Germinal center (tissue), 1 donor: Measurements from ENCODE around the gene DQX1.
"Not testable (repeated sequence)": the region's sequence is repeated elsewhere in the genome, so short reads cannot be mapped to it uniquely, and the experiment has no call there.

Experiments used
- DNase-seq: peaks from one replicate; pipeline ENCODE4 v3.0.0; 2012; ENCODE audit warnings: mixed read lengths, low spot score

Gene DQX1

DNA sequence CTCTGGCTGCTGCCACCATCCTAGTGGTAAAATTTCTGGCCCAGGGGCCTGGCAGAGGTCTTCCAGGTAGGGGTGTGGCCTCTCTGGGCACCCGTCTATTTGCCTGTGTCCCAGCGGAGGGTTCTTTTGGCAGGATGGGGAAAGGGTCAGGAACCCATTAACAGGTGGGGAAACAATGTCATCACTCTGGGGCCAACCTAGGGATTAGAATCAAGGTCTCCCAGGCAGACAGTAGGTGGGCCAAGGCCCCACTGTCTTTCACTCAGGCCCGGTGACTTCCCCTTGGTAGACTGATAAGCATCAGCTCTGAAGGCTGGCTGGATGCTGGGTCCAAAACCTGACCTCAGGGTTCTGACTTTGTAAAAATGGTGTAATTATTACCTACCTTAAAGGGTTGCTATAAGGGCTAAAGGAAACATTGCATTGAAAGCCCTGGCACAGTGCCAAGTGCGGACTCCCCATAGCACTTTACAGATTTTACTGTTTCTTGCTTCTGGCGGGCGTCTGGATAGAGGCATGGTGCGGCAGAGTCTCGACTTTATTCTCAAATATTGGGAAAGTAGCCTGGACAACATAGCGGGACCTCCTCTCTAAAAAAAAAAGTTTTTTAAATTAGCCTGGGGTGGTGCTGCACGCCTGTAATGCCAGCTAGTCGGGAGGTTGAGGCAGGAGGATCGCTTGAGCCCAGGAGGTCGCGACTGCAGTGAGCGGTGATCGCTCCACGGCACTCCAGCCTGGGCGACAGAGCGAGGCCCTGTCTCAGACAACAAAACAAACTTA is 28.8 kb downstream of the DQX1 start:
- DNase-seq: no peak

GRCh38 chr2:74495440-74495839 is 30.6 kb downstream of the DQX1 start:
- no peak for DNase-seq

- DNase-seq: no peak
Observed at GRCh38 chr2:74493546-74493945, 32.5 kb downstream of the DQX1 start.

GRCh38 chr2:74491648-74492544 is 34.1 kb downstream of the DQX1 start:
- no peak for DNase-seq

DNA sequence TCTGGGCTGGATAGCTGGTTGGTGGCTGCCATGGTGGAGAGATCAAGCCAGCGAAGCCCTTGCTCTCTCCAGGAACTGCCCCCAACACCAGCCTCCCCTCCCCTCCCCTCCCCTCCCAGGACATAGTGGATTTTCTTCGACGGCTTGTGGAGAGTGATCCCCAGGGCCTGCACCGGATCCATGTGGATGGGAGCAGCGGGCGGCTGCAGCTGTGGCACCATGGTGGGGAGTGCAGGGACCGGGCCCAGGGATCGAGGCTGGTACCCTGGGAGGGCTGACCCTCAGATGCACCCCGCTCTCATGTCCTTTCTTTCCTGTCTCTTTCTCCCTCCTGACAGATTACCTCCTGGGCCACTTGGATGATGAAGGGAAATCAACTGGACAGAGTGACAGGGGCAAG is 36.1 kb downstream of the DQX1 start:
- DNase-seq: no peak

DNA sequence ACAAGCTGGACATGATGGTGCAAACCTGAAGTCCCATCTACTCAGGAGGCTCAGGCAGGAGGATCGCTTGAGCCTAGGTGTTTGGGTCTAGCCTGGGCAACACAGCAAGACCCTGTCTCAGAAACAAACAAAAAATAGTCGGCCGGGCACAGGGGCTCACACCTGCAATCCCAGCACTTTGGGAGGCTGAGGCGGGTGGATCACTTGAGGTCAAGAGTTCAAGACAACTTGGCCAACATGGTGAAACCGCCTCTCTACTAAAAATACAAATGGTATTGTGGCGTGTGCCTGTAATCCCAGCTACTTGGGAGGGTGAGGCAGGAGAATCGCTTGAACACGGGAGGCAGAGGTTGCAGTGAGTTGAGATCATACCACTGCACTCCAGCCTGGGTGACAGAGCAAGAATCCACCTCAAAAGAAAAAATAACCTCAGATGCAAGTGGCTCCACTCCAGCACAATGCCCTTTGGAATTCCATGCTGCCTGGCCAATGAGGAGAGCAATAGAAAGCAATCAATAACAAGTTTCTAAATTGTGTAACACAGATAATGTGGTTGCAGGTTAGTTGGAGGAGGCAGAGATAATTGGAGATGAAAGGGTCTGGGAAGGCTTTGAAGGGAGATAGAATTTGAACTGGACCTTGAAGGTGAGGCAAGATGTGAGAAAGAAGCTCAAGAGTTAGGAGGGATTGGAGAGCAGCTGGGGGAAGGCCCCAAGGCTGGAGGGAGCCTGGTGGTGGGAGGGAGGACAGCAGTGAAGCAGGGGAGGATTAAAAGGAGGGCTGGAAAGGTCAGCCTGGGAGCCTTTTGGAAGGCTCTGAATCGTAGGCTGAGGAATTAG is 37.2 kb downstream of the DQX1 start:
- DNase-seq: no peak

- DNase-seq: no peak
Observed at GRCh38 chr2:74486141-74486540, 39.9 kb downstream of the DQX1 start.

DNA sequence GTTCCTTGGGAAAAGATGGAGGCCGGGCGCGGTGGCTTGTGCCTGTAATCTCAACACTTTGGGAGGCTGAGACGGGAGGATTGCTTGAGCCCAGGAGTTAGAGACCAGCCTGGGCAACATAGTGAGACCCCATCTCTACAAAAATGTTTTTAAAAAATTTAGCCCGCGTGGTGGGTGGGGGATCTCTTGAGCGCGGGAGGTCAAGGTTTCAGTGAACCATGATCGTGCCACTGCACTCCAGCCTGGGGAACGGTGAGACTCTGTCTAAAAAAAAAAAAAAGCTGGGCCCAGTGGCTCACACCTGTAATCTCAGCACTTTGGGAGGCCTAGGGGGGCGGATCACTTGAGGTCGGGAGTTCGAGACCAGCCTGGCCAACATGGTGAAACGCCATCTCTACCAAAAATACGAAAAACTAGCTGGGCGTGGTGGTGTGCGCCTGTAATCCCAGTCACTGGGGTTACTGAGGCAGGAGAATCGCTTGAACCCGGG is 42.3 kb downstream of the DQX1 start:
- not testable (repeated sequence) for DNase-seq

- DNase-seq: peak; percentile 89
Observed at GRCh38 chr2:74482801-74483674, 43.0 kb downstream of the DQX1 start, which contains the start of the genes CCDC142 and TTC31. CCDC142 (minus strand) TSS chr2:74482998; CDS start chr2:74482837, 161 bp downstream. TTC31 (plus strand) TSS chr2:74483081; CDS start chr2:74483096, 15 bp downstream.

- peak; percentile 63 for DNase-seq
Observed at GRCh38 chr2:74481961-74482800, 43.9 kb downstream of the DQX1 start.

- no peak for DNase-seq
Observed at GRCh38 chr2:74481431-74481830, 44.6 kb downstream of the DQX1 start.

DNA sequence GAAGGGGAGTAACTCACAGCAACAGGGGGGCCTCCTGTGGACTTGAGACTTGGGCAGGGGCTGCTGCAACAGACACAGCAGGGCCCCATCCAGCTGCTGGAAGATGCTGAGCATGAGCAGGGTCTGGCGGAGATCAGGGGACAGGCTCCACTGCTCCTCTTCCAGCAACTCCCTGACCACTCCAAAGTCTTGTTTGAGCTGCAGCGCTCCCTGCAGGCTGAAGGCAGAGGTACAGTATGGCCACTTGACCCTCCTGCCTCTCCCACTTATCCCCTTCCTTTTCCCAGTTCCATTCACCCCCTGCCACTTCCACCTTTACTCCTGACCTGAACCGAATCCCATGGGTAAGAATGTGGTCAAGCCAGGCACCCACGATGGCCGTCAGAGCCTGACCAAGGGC is 51.1 kb downstream of the DQX1 start:
- DNase-seq: no peak

DNA sequence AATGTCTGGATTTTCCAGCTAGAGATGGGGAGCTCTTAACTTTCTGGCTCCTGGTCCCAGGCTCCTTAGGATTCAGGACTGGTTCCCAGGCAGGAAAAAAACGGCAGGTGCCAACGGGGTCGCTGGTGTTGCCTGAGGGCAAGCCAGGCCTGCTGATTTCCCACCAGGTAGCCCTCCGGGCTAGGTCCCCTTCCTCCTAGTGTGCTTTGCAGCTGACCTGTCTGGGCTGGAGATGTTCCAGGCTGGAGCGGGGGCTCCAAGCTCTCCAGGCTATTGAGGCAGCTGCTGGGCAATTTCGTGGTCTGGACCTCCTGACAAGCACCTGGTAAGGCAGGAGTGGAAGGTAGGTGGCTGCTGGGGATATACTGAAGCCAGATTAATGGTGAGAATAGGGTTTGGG is 51.5 kb downstream of the DQX1 start:
- DNase-seq: no peak

DNA sequence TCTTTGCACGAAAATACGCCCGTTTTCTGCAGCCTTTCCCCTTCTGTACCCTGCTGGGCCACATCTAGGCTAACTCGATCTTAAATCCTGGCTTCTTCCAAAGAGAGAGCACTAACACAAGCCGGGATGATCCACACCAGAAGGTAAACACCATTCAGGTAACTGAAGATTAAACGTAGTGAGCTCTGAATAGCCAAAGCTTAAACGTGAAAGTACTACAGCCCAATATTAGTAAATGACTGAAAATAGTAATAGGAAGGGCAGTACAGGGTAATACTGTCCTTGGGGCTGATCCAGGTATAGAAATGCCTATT is 53.1 kb downstream of the DQX1 start:
- no peak for DNase-seq

GRCh38 chr2:74472086-74472944 is 53.7 kb downstream of the DQX1 start, which contains the start of gene MRPL53:
MRPL53 (minus strand) TSS chr2:74472680; CDS start chr2:74472660, 20 bp downstream.
- DNase-seq: peak; percentile 78

DNA sequence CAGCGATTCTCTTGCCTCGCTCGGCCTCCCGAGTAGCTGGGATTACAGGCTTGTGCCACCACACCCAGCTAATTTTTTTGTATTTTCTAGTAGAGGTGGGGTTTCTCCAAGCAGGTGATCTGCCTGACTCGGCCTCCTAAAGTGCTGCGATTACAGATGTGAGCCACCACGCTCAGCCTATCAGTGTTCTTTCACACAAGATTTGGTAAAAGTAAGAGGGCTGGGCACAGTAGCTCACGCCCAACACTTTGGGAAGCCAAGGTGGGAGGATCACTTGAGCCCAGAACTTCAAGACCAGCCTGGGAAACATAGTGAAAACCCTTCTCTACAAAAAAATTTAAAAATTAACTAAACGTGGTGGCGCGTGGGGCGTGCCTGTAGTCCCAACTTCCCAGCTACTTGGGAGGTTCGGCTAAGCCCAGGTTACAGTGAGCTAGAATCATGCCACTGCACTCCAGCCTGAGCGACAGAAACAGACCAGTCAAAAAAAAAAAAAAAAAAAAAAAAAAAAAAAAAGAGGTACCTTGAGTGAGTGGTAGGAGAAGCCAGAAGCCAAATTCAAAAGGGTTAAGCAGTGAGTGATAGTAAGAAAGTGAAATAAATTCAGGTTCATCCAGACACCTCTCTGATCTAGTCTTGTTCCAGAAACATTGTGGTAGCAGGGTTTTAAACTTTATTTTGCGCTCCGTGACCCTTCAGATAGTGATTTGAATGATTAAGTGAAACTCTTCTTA is 54.5 kb downstream of the DQX1 start:
- no peak for DNase-seq

GRCh38 chr2:74470742-74471141 is 55.3 kb downstream of the DQX1 start:
- not testable (repeated sequence) for DNase-seq
